Right ventricle myocardium inferior (tissue), 1 donor: ENCODE measurements around the gene CREB3L1. TPM values are rescaled to one million over a fixed set of nuclear protein-coding genes. Genes with fewer than 3 reads are reported as not detected.
A peak's percentile ranks its signal among the peaks of the same experiment; 100 is the strongest.

Source experiments
- ATAC-seq: fragments of 200-7000 bp; cut with Tn5 transposase; one replicate; pipeline ENCODE4 v1.9.1; 2020; ENCODE audit warnings: mild to moderate bottlenecking, moderate library complexity
- DNase-seq: peaks from one replicate; pipeline ENCODE4 v3.0.0; 2021; ENCODE audit errors: missing footprints
- intact Hi-C: fragments of 100-400 bp; cut with DNase I; formaldehyde crosslinking; loops from one replicate; pipeline ENCODE4 v1.11.0; 2022
- total RNA-seq: library from RNA; stranded (reverse); fragmentation: NEBNext Ultra II Directional; extraction: Animal tissue kit (Norgen Biotek cat#: 25700); gene quantifications from one replicate; pipeline ENCODE4 v1.2.1, GENCODE V29; 2021
- donor health status: DM: no; HTN: yes; CAD: no; lungs with severe emphysema.

Gene CREB3L1
- total RNA-seq, 1 donor from 2014 or later: 64.1 TPM

DNA sequence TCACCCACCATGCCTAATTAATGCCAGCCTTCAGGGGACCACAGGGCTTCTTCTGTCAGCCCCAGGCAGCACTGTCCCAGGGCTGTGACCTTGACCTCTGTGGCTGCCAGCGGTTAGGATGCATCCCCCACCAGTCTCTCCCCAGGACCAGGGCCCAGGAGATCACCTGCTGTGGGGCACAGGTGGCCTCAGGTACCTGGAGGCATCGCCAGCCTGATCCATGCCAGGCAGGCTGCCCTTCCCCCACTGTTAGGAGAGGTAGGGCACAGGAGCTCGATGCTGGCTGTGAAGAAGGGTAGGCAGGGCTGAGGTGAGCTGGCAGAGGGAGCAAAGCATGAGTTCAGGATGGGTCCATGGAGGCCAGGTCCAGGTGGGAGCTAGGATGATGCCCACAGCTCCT is 87.3 kb downstream of the CREB3L1 start:
- ATAC-seq (no peak), DNase-seq (peak; percentile 30)
- intact Hi-C loops: loop anchor here (5.0 kb wide), 1 partner anchor 127 kb away; no protein-coding TSS in a partner anchor

- ATAC-seq (no peak), DNase-seq (peak; percentile 50)
- intact Hi-C loops: loop anchor here (2.0 to 5.0 kb wide), 2 partner anchors 13 to 129 kb away; no protein-coding TSS in a partner anchor
Observed at GRCh38 chr11:46366260-46366659, 88.8 kb downstream of the CREB3L1 start.

- intact Hi-C loops: loop anchor here (2.0 to 5.0 kb wide), 2 partner anchors 14 to 129 kb away; no protein-coding TSS in a partner anchor
- ATAC-seq: no peak
- DNase-seq: peak; percentile 66
Observed at GRCh38 chr11:46366661-46367161, 89.2 kb downstream of the CREB3L1 start.

DNA sequence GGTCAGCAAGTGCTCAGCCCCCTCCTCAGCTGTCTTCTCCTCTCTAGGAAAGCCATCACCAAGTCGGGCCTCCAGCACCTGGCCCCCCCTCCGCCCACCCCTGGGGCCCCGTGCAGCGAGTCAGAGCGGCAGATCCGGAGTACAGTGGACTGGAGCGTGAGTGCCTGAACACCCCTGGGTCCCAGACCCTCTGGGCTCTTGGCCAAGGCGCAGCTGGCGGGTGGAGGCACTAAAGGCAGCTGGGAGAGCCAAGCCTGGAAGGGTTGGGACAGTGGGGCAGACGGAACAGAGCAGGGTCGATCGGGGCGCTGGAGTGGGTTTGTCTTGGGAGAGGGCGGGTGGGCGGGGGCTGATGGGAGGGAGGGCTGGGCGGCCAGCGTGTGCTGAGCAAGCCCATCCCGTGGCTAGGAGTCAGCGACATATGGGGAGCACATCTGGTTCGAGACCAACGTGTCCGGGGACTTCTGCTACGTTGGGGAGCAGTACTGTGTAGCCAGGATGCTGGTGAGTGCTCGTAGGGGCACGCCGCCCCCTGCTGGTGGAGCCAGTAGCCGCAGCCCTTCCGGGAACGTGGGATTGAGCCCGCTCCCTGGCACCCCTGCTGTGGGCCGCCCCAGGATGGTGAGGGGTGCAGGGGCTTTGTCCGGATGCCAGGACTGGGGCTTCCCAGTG is 89.9 kb downstream of the CREB3L1 start:
- intact Hi-C loops: loop anchor here (2.0 to 5.0 kb wide), 2 partner anchors 15 to 130 kb away; no protein-coding TSS in a partner anchor
- DNase-seq: peak; percentile 91
- peak; percentile 63 for ATAC-seq

DNA sequence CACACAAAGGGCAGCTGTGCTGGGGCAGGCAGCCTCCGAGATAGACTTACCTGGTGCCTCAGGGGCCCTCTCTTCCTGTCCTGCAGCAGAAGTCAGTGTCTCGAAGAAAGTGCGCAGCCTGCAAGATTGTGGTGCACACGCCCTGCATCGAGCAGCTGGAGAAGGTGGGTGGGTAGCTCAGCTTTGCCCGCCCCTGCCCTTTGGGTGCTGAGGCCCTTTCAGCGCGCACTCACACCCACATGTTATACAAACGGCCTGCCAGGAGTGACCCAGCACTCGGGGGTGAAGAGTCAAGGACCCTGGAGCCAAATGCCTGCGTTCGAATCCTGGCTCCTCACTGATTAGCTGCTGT is 90.4 kb downstream of the CREB3L1 start:
- no peak for DNase-seq
- no peak for ATAC-seq
- intact Hi-C loops: loop anchor here (2.0 to 5.0 kb wide), 2 partner anchors 15 to 131 kb away; no protein-coding TSS in a partner anchor

- intact Hi-C loops: loop anchor here (5.0 kb wide), 1 partner anchor 132 kb away; no protein-coding TSS in a partner anchor
- DNase-seq (peak; percentile 57), ATAC-seq (peak; percentile 31)
Observed at GRCh38 chr11:46369458-46370152, 92.1 kb downstream of the CREB3L1 start.

- intact Hi-C loops: no loop called here
- ATAC-seq (no peak), DNase-seq (no peak)
Observed at GRCh38 chr11:46370253-46370652, 92.8 kb downstream of the CREB3L1 start.

Other genes with a start within 250 kb of the CREB3L1 start
- 35.4 TPM for gene PHF21A, start 156.2 kb upstream of the CREB3L1 start, total RNA-seq
- 67.5 TPM for gene DGKZ, start 69.8 kb downstream of the CREB3L1 start, total RNA-seq
- gene MDK, start 104.0 kb downstream of the CREB3L1 start, total RNA-seq: 3.2 TPM
- gene CHRM4, start 114.1 kb downstream of the CREB3L1 start, total RNA-seq: not detected